H1 (cell line): Measurements from ENCODE around the gene TMEM51. TPM values are rescaled to one million over a fixed set of nuclear protein-coding genes. Genes with fewer than 3 reads are reported as not detected.

Source experiments
- CTCF ChIA-PET: fragments of 300-600 bp; sonication (Branson Sonifier 250); formaldehyde crosslinking; loops from one replicate; lab custom pipeline; 2021; ENCODE audit not compliant: partially characterized antibody; lab: Charles Lee
- POLR2A ChIA-PET: fragments of 300-600 bp; sonication (Branson Sonifier 250); formaldehyde crosslinking; loops from one replicate; lab custom pipeline; 2021; ENCODE audit warnings: inconsistent platforms; ENCODE audit not compliant: partially characterized antibody; lab: Charles Lee
- DNase-seq, 2 experiments: peaks; one replicate each; pipeline versions ENCODE4 v3.0.0 to v3.0.0-alpha.2; 2010 to 2022; ENCODE audit warnings: low spot score in 2 of 2, low read depth in 1 of 2, mixed read lengths in 1 of 2
- FAIRE-seq: peaks from 2 replicates; lab custom pipeline; 2011; peaks lifted over from hg19 to GRCh38; lab: Jason Lieb, UNC
- H2AFZ ChIP-seq: 2 replicates; pipeline ENCODE4 v1.8.1; 2012; ENCODE audit warnings: low read length, inconsistent platforms
- H2AK5ac ChIP-seq: 2 replicates; pipeline ENCODE4 v1.6.1; 2013; ENCODE audit warnings: low read depth, low read length
- H2BK120ac ChIP-seq: replicated peaks from 2 replicates; pipeline ENCODE3; 2013; ENCODE audit warnings: low read depth, low read length, inconsistent platforms
- H2BK12ac ChIP-seq: 2 replicates; pipeline ENCODE4 v1.6.1; 2013; ENCODE audit warnings: low read depth, low read length
- H2BK15ac ChIP-seq: 2 replicates; pipeline ENCODE4 v1.6.1; 2013; ENCODE audit warnings: low read length
- H2BK20ac ChIP-seq: 2 replicates; pipeline ENCODE4 v1.6.1; 2013; ENCODE audit warnings: low read length
- H2BK5ac ChIP-seq: 2 replicates; pipeline ENCODE4 v1.6.1; 2013; ENCODE audit warnings: low read depth, low read length
- H3K14ac ChIP-seq: 2 replicates; pipeline ENCODE4 v1.6.1; 2013; ENCODE audit warnings: inconsistent platforms; ENCODE audit not compliant: insufficient read length
- H3K18ac ChIP-seq: 2 replicates; pipeline ENCODE4 v1.6.1; 2013; ENCODE audit warnings: low read length; ENCODE audit errors: extremely low read depth
- H3K23ac ChIP-seq: 2 replicates; pipeline ENCODE4 v1.6.1; 2013; ENCODE audit warnings: inconsistent platforms; ENCODE audit not compliant: insufficient read length
- H3K23me2 ChIP-seq: 2 replicates; pipeline ENCODE4 v1.6.1; 2013; ENCODE audit warnings: low read depth, low read length
- H3K27ac ChIP-seq: 2 replicates; pipeline ENCODE4 v1.6.1; 2011; ENCODE audit warnings: low read depth, low read length, inconsistent platforms
- H3K27me3 ChIP-seq, 4 experiments: replicated peaks in 1 of 4; 1 replicate in 1 of 4; 2 replicates in 3 of 4; pipeline versions ENCODE4 v1.6.1 to v1.8.1; 2011 to 2013; ENCODE audit warnings: low read length in 3 of 4, mild to moderate bottlenecking in 3 of 4, inconsistent platforms in 2 of 4, mixed read lengths in 2 of 4, moderate library complexity in 1 of 4; ENCODE audit not compliant: control insufficient read depth in 3 of 4, insufficient read depth in 3 of 4; ENCODE audit errors: extremely low read depth in 1 of 4
- H3K36me3 ChIP-seq, 4 experiments: 2 replicates each; pipeline versions ENCODE4 v1.6.1 to v1.8.1; 2011 to 2013; ENCODE audit warnings: mild to moderate bottlenecking in 4 of 4, low read length in 3 of 4, moderate library complexity in 2 of 4, control low read depth in 1 of 4, inconsistent platforms in 1 of 4; ENCODE audit not compliant: insufficient read depth in 4 of 4, control insufficient read depth in 2 of 4
- H3K4ac ChIP-seq: replicated peaks from 2 replicates; pipeline ENCODE3; 2013; ENCODE audit warnings: low read length, low read depth, mixed read lengths, inconsistent platforms; ENCODE audit not compliant: insufficient read length
- H3K4me1 ChIP-seq, 4 experiments: replicated peaks in 1 of 4; 1 replicate in 1 of 4; 2 replicates in 3 of 4; pipeline versions ENCODE4 v1.6.1 to v1.8.1; 2011 to 2013; ENCODE audit warnings: low read length in 3 of 4, inconsistent platforms in 2 of 4, mixed read lengths in 1 of 4; ENCODE audit not compliant: insufficient read depth in 4 of 4, control insufficient read depth in 3 of 4
- H3K4me2 ChIP-seq, 2 experiments: 2 replicates each; pipeline versions ENCODE4 v1.6.1 to v1.8.1; 2011 to 2013; ENCODE audit warnings: low read depth in 2 of 2, low read length in 2 of 2, control low read depth in 1 of 2, inconsistent platforms in 1 of 2, mild to moderate bottlenecking in 1 of 2; ENCODE audit not compliant: insufficient read depth in 1 of 2
- H3K4me3 ChIP-seq, 4 experiments: fragments of 200-600, 300-600 bp in 1 of 4; sonication (generic), shearing (Covaris generic), sonication (Bioruptor Twin) in 1 of 4; 2 replicates each; pipeline versions ENCODE4 v1.5.1 to v1.8.1; 2011 to 2016; ENCODE audit warnings: low read length in 4 of 4, low read depth in 3 of 4, control low read depth in 2 of 4, inconsistent platforms in 2 of 4, mild to moderate bottlenecking in 2 of 4, mixed read lengths in 1 of 4, moderate library complexity in 1 of 4; ENCODE audit not compliant: insufficient read depth in 2 of 4; ENCODE audit errors: extremely low read depth in 1 of 4
- H3K56ac ChIP-seq: replicated peaks from 2 replicates; pipeline ENCODE3; 2013; ENCODE audit warnings: low read depth, mild to moderate bottlenecking, mixed read lengths, low read length, inconsistent platforms; ENCODE audit not compliant: insufficient read length
- H3K79me1 ChIP-seq: 2 replicates; pipeline ENCODE4 v1.6.1; 2013; ENCODE audit warnings: low read depth, low read length, control low read depth
- H3K79me2 ChIP-seq, 2 experiments: 2 replicates each; pipeline versions ENCODE4 v1.6.1 to v1.8.1; 2012 to 2013; ENCODE audit warnings: low read length in 2 of 2, mild to moderate bottlenecking in 2 of 2, inconsistent platforms in 1 of 2; ENCODE audit not compliant: insufficient read depth in 2 of 2, control insufficient read depth in 1 of 2
- H3K9ac ChIP-seq, 4 experiments: replicated peaks in 1 of 4; 1 replicate in 1 of 4; 2 replicates in 3 of 4; pipeline versions ENCODE4 v1.6.1 to v1.8.1; 2011 to 2013; ENCODE audit warnings: low read depth in 3 of 4, low read length in 3 of 4, control low read depth in 2 of 4, mild to moderate bottlenecking in 2 of 4, moderate library complexity in 2 of 4, inconsistent platforms in 1 of 4; ENCODE audit errors: extremely low read depth in 1 of 4
- H3K9me3 ChIP-seq, 2 experiments: 2 replicates each; pipeline versions ENCODE4 v1.6.1 to v1.8.1; 2012 to 2013; ENCODE audit warnings: mild to moderate bottlenecking in 2 of 2, moderate library complexity in 2 of 2, control low read depth in 1 of 2, inconsistent platforms in 1 of 2, low read depth in 1 of 2, low read length in 1 of 2, mixed read lengths in 1 of 2; ENCODE audit not compliant: insufficient read depth in 2 of 2
- H4K20me1 ChIP-seq, 2 experiments: replicated peaks in 1 of 2; 2 replicates each; pipeline versions ENCODE3 to v1.8.1; 2011 to 2013; ENCODE audit warnings: inconsistent platforms in 2 of 2, low read length in 2 of 2, mild to moderate bottlenecking in 1 of 2; ENCODE audit not compliant: insufficient read depth in 2 of 2, control insufficient read depth in 1 of 2
- H4K5ac ChIP-seq: 2 replicates; pipeline ENCODE4 v1.6.1; 2013; ENCODE audit warnings: low read length, low read depth, mixed read lengths, inconsistent platforms; ENCODE audit not compliant: insufficient read length
- H4K8ac ChIP-seq: 2 replicates; pipeline ENCODE4 v1.8.0; 2013; ENCODE audit warnings: mild to moderate bottlenecking, moderate library complexity, low read length, inconsistent platforms; ENCODE audit not compliant: insufficient read depth; ENCODE audit errors: extremely low read depth
- H4K91ac ChIP-seq: replicated peaks from 2 replicates; pipeline ENCODE3; 2013; ENCODE audit warnings: low read length, mixed read lengths, inconsistent platforms; ENCODE audit not compliant: insufficient read length
- EZH2 ChIP-seq: fragments of 200-600 bp; sonication (generic); IDR thresholded peaks from 2 replicates; pipeline ENCODE4 v1.7.1; 2012; ENCODE audit warnings: low read depth, mild to moderate bottlenecking, moderate library complexity, low read length, inconsistent platforms; ENCODE audit not compliant: severe bottlenecking
- JUND ChIP-seq: IDR thresholded peaks from 2 replicates; pipeline ENCODE4 v1.6.1; 2011; ENCODE audit warnings: mild to moderate bottlenecking, improper control_type of control experiment, low read length
- POLR2A ChIP-seq, 2 experiments: IDR thresholded peaks; 1 replicate in 1 of 2; 2 replicates in 1 of 2; pipeline ENCODE4 v1.6.1; 2011; ENCODE audit warnings: low read depth in 2 of 2, low read length in 2 of 2, mild to moderate bottlenecking in 2 of 2; ENCODE audit errors: control extremely low read depth in 1 of 2
- RAD21 ChIP-seq, 2 experiments: IDR thresholded peaks in 1 of 2; conservative IDR thresholded peaks in 1 of 2; 2 replicates each; pipeline ENCODE4 v1.6.1; 2011; ENCODE audit warnings: low read depth in 2 of 2, low read length in 2 of 2, improper control_type of control experiment in 1 of 2, inconsistent platforms in 1 of 2, mild to moderate bottlenecking in 1 of 2, moderate library complexity in 1 of 2
- RBBP5 ChIP-seq: IDR thresholded peaks from 2 replicates; pipeline ENCODE4 v1.7.1; 2012; ENCODE audit warnings: low read depth, mild to moderate bottlenecking, inconsistent platforms, low read length, moderate library complexity, borderline replicate concordance
- SP4 ChIP-seq: IDR thresholded peaks from 2 replicates; pipeline ENCODE4 v1.6.1; 2012; ENCODE audit warnings: low read length, inconsistent platforms
- SUZ12 ChIP-seq: fragments of 200-600 bp; sonication (generic); IDR thresholded peaks from 2 replicates; pipeline ENCODE4 v1.6.1; 2012; ENCODE audit warnings: mild to moderate bottlenecking, inconsistent platforms, low read length, moderate library complexity, mixed read lengths
- TAF1 ChIP-seq: IDR thresholded peaks from 2 replicates; pipeline ENCODE4 v1.6.1; 2011; ENCODE audit warnings: mild to moderate bottlenecking, low read depth, low read length
- TEAD4 ChIP-seq: IDR thresholded peaks from 2 replicates; pipeline ENCODE4 v1.6.1; 2012; ENCODE audit warnings: low read depth, low read length, inconsistent platforms, mixed read lengths
- YY1 ChIP-seq: IDR thresholded peaks from 2 replicates; pipeline ENCODE4 v1.6.1; 2011; ENCODE audit warnings: low read depth, mild to moderate bottlenecking, low read length
- WGBS, 2 experiments: shearing (Covaris generic) in 1 of 2; methylation state at CpG; one replicate each; pipeline versions ENCODE4 v1.1.6 to v1.1.7; 2013 to 2015; ENCODE audit warnings: low lambda C conversion rate in 2 of 2, mixed read lengths in 2 of 2, inconsistent platforms in 1 of 2, low coverage in 1 of 2, missing lambda C conversion rate in 1 of 2; ENCODE audit not compliant: insufficient replicate concordance in 2 of 2, insufficient coverage in 1 of 2, insufficient read length in 1 of 2; ENCODE audit errors: extremely low coverage in 1 of 2, missing lambda C conversion rate in 1 of 2; 5-methylcytosine and 5-hydroxymethylcytosine counted together
- polyA plus RNA-seq, 7 experiments: library from polyadenylated mRNA; depleted of rRNA in 3 of 7; stranded (reverse) in 5 of 7; unstranded in 2 of 7; fragments of >200 nt in 5 of 7; fragments of 200-250 nt in 2 of 7; gene quantifications; 1 replicate in 5 of 7; 2 replicates in 1 of 7; 4 replicates in 1 of 7; pipeline versions ENCODE4 v1.2.1 to v1.2.3, GENCODE V29; 2011 to 2013; ENCODE audit warnings: missing spikeins in 2 of 7, mixed read lengths in 2 of 7
- total RNA-seq: library from RNA; stranded (reverse); fragmentation: NEBNext Ultra II Directional; extraction: Animal tissue kit (Norgen Biotek cat#: 25700); gene quantifications from 2 replicates; pipeline ENCODE4 v1.2.1, GENCODE V29; 2021

Gene TMEM51
- total and polyA plus RNA-seq, 2 of the 8 experiments (the other 6 are each of a cell fraction or from before 2014, with no cell fraction given), result 9.9 to 10.7 TPM

DNA sequence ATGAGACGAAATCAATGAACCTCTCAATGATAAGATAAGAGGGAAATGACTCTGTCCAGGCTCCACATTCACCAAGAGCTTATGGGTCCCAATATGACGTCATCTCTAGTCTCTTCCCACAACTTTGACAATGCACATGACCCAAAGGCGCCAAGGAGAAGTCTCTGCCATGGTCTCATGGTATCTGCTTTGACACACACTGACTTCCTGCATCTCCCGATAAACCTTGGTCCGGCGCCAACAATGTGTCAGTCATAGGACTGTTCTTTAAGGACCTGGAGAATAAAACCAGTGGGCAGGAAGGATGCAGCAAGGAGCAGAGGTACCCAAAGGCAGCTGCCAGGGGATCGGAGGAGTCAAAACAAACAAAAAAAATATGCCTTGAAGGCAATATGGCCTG, 46.9 kb upstream of the TMEM51 start:
- no peak for FAIRE-seq
- CTCF ChIA-PET, result interaction anchor here (0.7 to 3.1 kb wide), 8 partner anchors 8 to 212 kb away, joined by 3 to 9 read pairs (median 6); partner anchors contain the start of gene TMEM51

More for the DNA sequence above, 46.9 kb upstream of the TMEM51 start:
- H3K56ac ChIP-seq, result no peak overlapping the region
- no peak overlapping the region for H3K9ac ChIP-seq
- H3K4me3 ChIP-seq, result no peak overlapping the region
- no peaks in the 10 kb centered on the region; a peak in 4 of 7 replicates for H3K27me3 ChIP-seq
- no peak overlapping the region for H2BK15ac ChIP-seq
- H4K5ac ChIP-seq, result no peak overlapping the region
- H3K23ac ChIP-seq, result no peak overlapping the region
- peaks cover 4 to 19% (median 7%) of the 10 kb centered on the region in 4 experiments for H3K4me1 ChIP-seq
- TF ChIP-seq YY1 (no peak), SUZ12 (no peak), TAF1 (no peak), JUND (no peak), RBBP5 (no peak), EZH2 (no peak), RAD21 (IDR thresholded peaks at IDR 0.05 in 1 of 2, conservative IDR thresholded peaks at IDR 0.05 in 1 of 2; ENCODE audit: low read depth in 2 of 2, low read length in 2 of 2) (no peak), TEAD4 (no peak), POLR2A (IDR thresholded peaks at IDR 0.05; ENCODE audit: control extremely low read depth in 1 of 2, low read depth in 2 of 2, low read length in 2 of 2) (no peak), SP4 (no peak)
- TF ChIP-seq, all 59 proteins: peak for 0
- Histone ChIP-seq H2BK20ac (no peak overlapping the region), H3K14ac (no peak overlapping the region), H3K9me3 (no peaks in the 10 kb centered on the region), H2BK5ac (no peak overlapping the region), H4K91ac (no peak overlapping the region), H3K79me1 (no peaks in the 10 kb centered on the region), H3K18ac (no peak overlapping the region), H2AK5ac (no peak overlapping the region), H3K27ac (no peak overlapping the region), H2BK120ac (no peak overlapping the region), H3K4ac (no peak overlapping the region), H3K36me3 (no peaks in the 10 kb centered on the region), H3K4me2 (no peak overlapping the region), H3K79me2 (no peaks in the 10 kb centered on the region), H2AFZ (no peak overlapping the region), H2BK12ac (no peak overlapping the region), H3K23me2 (peaks cover 9% of the 10 kb centered on the region; the same call in 1 of the 2 replicates), H4K8ac (no peak overlapping the region), H4K20me1 (peaks cover 0 to 2% of the 10 kb centered on the region in 2 experiments)
- DNase-seq, result no peak
- WGBS, 2 experiments, result 85% methylated on average over 7 of the region's 7 CpGs; no CpG with 5 or more reads in 1 of the 2 experiments
- POLR2A ChIA-PET, result no interaction called here
